ENCODE measurements around the gene BET1.
"Not testable (repeated sequence)": the region's sequence is repeated elsewhere in the genome, so short reads cannot be mapped to it uniquely, and the experiment has no call there.

Gene BET1

GRCh38 chr7:94042381-94042780 is 38.2 kb upstream of the BET1 start:
- Histone ChIP-seq H3K4me3 (ENCODE audit: low read depth, low read length) (no peak overlapping the region), H3K27ac (ENCODE audit: low read depth, low read length) (no peak overlapping the region), H3K4me1 (ENCODE audit: control insufficient read depth, insufficient read depth, low read length, unreplicated experiment) (peaks cover 24% of the 10 kb centered on the region), H3K36me3 (ENCODE audit: insufficient read depth, low read length) (no peaks in the 10 kb centered on the region), H3K79me2 (ENCODE audit: control insufficient read depth, insufficient read depth, low read length, unreplicated experiment) (no peaks in the 10 kb centered on the region), H2AFZ (ENCODE audit: low read length, unreplicated experiment) (no peak overlapping the region), H3K27me3 (ENCODE audit: insufficient read depth, low read length) (peaks cover 18% of the 10 kb centered on the region; the same call in 1 of the 2 replicates)

GRCh38 chr7:94041529-94041928 is 37.4 kb upstream of the BET1 start:
- H3K4me1 ChIP-seq (ENCODE audit: control insufficient read depth, insufficient read depth, low read length, unreplicated experiment) = peaks cover 24% of the 10 kb centered on the region
- H3K27ac ChIP-seq (ENCODE audit: low read depth, low read length) = no peak overlapping the region
- no peak overlapping the region; the same call in 1 of the 2 replicates for H3K4me3 ChIP-seq (ENCODE audit: low read depth, low read length)
- no peaks in the 10 kb centered on the region for H3K79me2 ChIP-seq (ENCODE audit: control insufficient read depth, insufficient read depth, low read length, unreplicated experiment)
- peaks cover 24% of the 10 kb centered on the region; the same call in 1 of the 2 replicates for H3K27me3 ChIP-seq (ENCODE audit: insufficient read depth, low read length)
- H2AFZ ChIP-seq (ENCODE audit: low read length, unreplicated experiment) = no peak overlapping the region
- no peaks in the 10 kb centered on the region for H3K36me3 ChIP-seq (ENCODE audit: insufficient read depth, low read length)

DNA sequence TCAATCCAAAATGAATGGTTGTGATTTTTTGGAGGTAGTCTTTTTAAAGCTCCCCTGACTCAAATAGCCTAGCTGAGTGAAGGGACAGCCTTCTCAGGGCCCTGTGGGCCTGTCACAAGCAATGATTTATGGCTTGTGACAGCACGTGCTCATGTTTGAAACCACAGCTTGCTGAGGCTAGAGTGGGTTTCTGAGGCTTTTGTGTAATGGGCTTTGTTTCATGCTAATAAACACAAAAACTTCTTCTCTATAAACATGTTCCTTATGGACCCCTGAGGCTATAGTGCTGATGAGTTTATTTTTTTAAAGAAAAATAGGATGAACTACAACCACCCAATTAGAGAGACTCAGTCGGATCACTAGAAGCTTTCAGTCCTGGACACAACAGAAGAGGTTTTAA is 36.1 kb upstream of the BET1 start:
- Histone ChIP-seq H3K36me3 (ENCODE audit: insufficient read depth, low read length) (no peaks in the 10 kb centered on the region), H3K79me2 (ENCODE audit: control insufficient read depth, insufficient read depth, low read length, unreplicated experiment) (no peaks in the 10 kb centered on the region), H3K27ac (ENCODE audit: low read depth, low read length) (no peak overlapping the region), H3K27me3 (ENCODE audit: insufficient read depth, low read length) (peaks cover 24% of the 10 kb centered on the region; the same call in 1 of the 2 replicates), H2AFZ (ENCODE audit: low read length, unreplicated experiment) (no peak overlapping the region), H3K4me3 (ENCODE audit: low read depth, low read length) (no peak overlapping the region), H3K4me1 (ENCODE audit: control insufficient read depth, insufficient read depth, low read length, unreplicated experiment) (peaks cover 24% of the 10 kb centered on the region)

GRCh38 chr7:94039368-94040035 is 35.3 kb upstream of the BET1 start:
- H3K4me3 ChIP-seq (ENCODE audit: low read depth, low read length) = no peak overlapping the region

DNA sequence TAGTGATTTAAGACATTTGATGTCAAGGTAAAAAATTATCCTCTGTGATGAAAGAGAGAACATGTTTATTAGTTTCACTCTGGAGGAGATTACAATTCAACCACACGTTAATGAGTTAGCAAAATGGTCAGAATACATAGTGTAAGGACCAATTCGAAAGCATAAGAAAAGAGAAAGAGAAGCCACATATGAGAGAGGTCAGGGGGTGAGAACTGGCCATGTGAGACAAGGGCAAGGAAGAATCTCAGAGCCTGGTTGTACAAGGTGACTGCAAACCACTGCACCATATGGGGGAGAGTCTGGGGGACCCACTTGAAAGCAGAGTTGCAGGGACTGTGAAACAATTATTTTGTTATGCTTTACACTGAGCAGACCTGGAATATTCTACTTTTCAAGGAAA is 27.7 kb upstream of the BET1 start:
- H3K27ac ChIP-seq (ENCODE audit: low read depth, low read length) = no peak overlapping the region
- H3K4me3 ChIP-seq (ENCODE audit: low read depth, low read length) = no peak overlapping the region
- no peak overlapping the region for H2AFZ ChIP-seq (ENCODE audit: low read length, unreplicated experiment)
- no peaks in the 10 kb centered on the region for H3K36me3 ChIP-seq (ENCODE audit: insufficient read depth, low read length)
- H3K79me2 ChIP-seq (ENCODE audit: control insufficient read depth, insufficient read depth, low read length, unreplicated experiment) = no peaks in the 10 kb centered on the region
- H3K27me3 ChIP-seq (ENCODE audit: insufficient read depth, low read length) = peaks cover 16% of the 10 kb centered on the region
- H3K4me1 ChIP-seq (ENCODE audit: control insufficient read depth, insufficient read depth, low read length, unreplicated experiment) = peaks cover 6% of the 10 kb centered on the region

More at GRCh38 chr7:94039368-94040035, 35.3 kb upstream of the BET1 start:
- Histone ChIP-seq H3K4me1 (ENCODE audit: control insufficient read depth, insufficient read depth, low read length, unreplicated experiment) (peaks cover 24% of the 10 kb centered on the region), H3K36me3 (ENCODE audit: insufficient read depth, low read length) (no peaks in the 10 kb centered on the region), H2AFZ (ENCODE audit: low read length, unreplicated experiment) (no peak overlapping the region), H3K27me3 (ENCODE audit: insufficient read depth, low read length) (peaks cover 24% of the 10 kb centered on the region; the same call in 1 of the 2 replicates), H3K27ac (ENCODE audit: low read depth, low read length) (no peak overlapping the region), H3K79me2 (ENCODE audit: control insufficient read depth, insufficient read depth, low read length, unreplicated experiment) (no peaks in the 10 kb centered on the region)

DNA sequence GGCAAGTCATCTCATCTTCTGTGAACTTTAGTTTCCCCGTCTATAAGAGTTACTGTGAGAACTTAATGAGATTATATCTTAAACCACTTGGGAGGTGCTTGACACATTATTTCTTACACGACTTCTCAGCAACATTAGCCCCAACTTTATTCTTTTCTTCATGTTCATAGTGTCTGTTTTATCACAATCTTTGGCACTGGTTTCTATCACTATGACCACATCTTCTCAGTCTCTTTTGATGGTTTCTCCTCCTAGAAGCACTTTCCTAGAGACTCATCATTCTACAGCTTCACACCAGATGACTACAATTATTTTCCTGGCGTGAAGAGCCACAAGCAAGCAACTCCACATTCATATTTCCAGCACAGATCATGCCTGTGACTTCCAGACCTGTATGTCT is 26.5 kb upstream of the BET1 start:
- Histone ChIP-seq H3K27ac (ENCODE audit: low read depth, low read length) (no peak overlapping the region), H3K36me3 (ENCODE audit: insufficient read depth, low read length) (no peaks in the 10 kb centered on the region), H3K27me3 (ENCODE audit: insufficient read depth, low read length) (peaks cover 15% of the 10 kb centered on the region), H2AFZ (ENCODE audit: low read length, unreplicated experiment) (no peak overlapping the region), H3K4me3 (ENCODE audit: low read depth, low read length) (no peak overlapping the region), H3K4me1 (ENCODE audit: control insufficient read depth, insufficient read depth, low read length, unreplicated experiment) (peaks cover 6% of the 10 kb centered on the region), H3K79me2 (ENCODE audit: control insufficient read depth, insufficient read depth, low read length, unreplicated experiment) (no peaks in the 10 kb centered on the region)

- Histone ChIP-seq H3K4me3 (ENCODE audit: low read depth, low read length) (no peak overlapping the region), H3K4me1 (ENCODE audit: control insufficient read depth, insufficient read depth, low read length, unreplicated experiment) (peaks cover 6% of the 10 kb centered on the region), H3K36me3 (ENCODE audit: insufficient read depth, low read length) (no peaks in the 10 kb centered on the region), H3K27ac (ENCODE audit: low read depth, low read length) (no peak overlapping the region), H3K27me3 (ENCODE audit: insufficient read depth, low read length) (peaks cover 15% of the 10 kb centered on the region), H3K79me2 (ENCODE audit: control insufficient read depth, insufficient read depth, low read length, unreplicated experiment) (no peaks in the 10 kb centered on the region), H2AFZ (ENCODE audit: low read length, unreplicated experiment) (no peak overlapping the region)
These were observed 25.8 kb upstream of the BET1 start for GRCh38 chr7:94029976-94030375.

DNA sequence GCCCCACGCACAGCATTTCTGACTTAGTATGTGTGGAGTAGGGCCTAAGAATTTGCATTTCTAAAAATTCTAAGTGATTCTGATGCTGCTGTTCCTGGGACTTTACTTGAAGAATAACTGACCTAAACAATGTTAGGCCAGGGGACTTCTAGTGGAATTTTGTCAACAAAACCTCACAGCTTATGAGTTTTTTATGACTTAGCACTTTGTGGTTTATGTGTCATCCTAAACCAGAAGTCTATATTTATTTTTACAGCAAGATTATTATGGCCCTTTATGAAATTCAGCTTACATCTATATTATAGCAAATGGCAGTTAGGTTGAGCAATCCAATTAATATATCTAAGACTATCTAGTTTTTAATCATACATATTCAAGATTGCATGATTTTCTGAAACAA is 24.6 kb upstream of the BET1 start:
- Histone ChIP-seq H3K4me1 (ENCODE audit: control insufficient read depth, insufficient read depth, low read length, unreplicated experiment) (peaks cover 6% of the 10 kb centered on the region), H2AFZ (ENCODE audit: low read length, unreplicated experiment) (no peak overlapping the region), H3K27me3 (ENCODE audit: insufficient read depth, low read length) (peaks cover 15% of the 10 kb centered on the region), H3K36me3 (ENCODE audit: insufficient read depth, low read length) (no peaks in the 10 kb centered on the region), H3K4me3 (ENCODE audit: low read depth, low read length) (no peak overlapping the region), H3K79me2 (ENCODE audit: control insufficient read depth, insufficient read depth, low read length, unreplicated experiment) (no peaks in the 10 kb centered on the region), H3K27ac (ENCODE audit: low read depth, low read length) (no peak overlapping the region)

DNA sequence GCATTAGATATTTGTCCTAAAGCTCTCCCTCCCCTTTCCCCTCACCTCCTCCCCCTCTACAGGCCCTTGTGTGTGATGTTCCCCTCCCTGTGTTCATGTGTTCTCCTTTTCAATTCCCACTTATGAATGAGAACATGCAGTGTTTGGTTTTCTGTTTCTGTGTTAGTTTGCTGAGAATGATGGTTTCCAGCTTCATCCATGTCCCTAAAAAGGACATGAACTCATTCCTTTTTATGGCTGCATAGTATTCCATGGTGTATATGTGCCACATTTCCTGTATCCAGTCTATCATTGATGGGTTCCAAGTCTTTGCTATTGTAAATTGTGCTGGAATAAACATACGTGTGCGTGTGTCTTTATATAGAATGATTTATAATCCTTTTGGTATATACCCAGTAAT is 22.5 kb upstream of the BET1 start:
- H3K27me3 ChIP-seq (ENCODE audit: insufficient read depth, low read length) = peaks cover 11% of the 10 kb centered on the region
- H2AFZ ChIP-seq (ENCODE audit: low read length, unreplicated experiment); H3K79me2 ChIP-seq (ENCODE audit: control insufficient read depth, insufficient read depth, low read length, unreplicated experiment); H3K36me3 ChIP-seq (ENCODE audit: insufficient read depth, low read length); H3K4me1 ChIP-seq (ENCODE audit: control insufficient read depth, insufficient read depth, low read length, unreplicated experiment); H3K27ac ChIP-seq (ENCODE audit: low read depth, low read length); H3K4me3 ChIP-seq (ENCODE audit: low read depth, low read length): not testable (repeated sequence)

DNA sequence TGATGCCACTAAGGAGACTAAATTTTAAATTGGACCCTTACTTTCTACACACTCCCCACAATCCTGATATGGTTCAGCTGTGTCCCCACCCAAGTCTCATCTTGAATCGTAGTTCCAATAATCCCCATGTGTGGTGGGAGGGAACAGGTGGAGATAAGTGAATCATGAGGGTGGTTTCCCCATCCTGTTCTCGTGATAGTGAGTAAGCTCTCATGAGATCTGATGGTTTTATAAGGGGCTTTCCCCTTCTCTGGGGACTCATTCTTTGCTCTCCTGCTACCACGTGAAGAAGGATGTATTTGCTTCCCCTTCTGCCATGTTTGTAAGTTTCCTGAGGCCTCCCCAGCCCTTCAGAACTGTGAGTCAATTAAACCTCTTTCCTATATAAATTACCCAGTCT is 18.4 kb upstream of the BET1 start:
- no peak overlapping the region for H2AFZ ChIP-seq (ENCODE audit: low read length, unreplicated experiment)
- no peaks in the 10 kb centered on the region for H3K36me3 ChIP-seq (ENCODE audit: insufficient read depth, low read length)
- no peak overlapping the region for H3K4me3 ChIP-seq (ENCODE audit: low read depth, low read length)
- no peak overlapping the region for H3K27ac ChIP-seq (ENCODE audit: low read depth, low read length)
- no peaks in the 10 kb centered on the region for H3K27me3 ChIP-seq (ENCODE audit: insufficient read depth, low read length)
- H3K4me1 ChIP-seq (ENCODE audit: control insufficient read depth, insufficient read depth, low read length, unreplicated experiment) = no peaks in the 10 kb centered on the region
- no peaks in the 10 kb centered on the region for H3K79me2 ChIP-seq (ENCODE audit: control insufficient read depth, insufficient read depth, low read length, unreplicated experiment)

GRCh38 chr7:94016786-94017185 is 12.6 kb upstream of the BET1 start:
- no peaks in the 10 kb centered on the region for H3K79me2 ChIP-seq (ENCODE audit: control insufficient read depth, insufficient read depth, low read length, unreplicated experiment)
- H3K27ac ChIP-seq (ENCODE audit: low read depth, low read length) = no peak overlapping the region
- H2AFZ ChIP-seq (ENCODE audit: low read length, unreplicated experiment) = no peak overlapping the region
- H3K4me1 ChIP-seq (ENCODE audit: control insufficient read depth, insufficient read depth, low read length, unreplicated experiment) = no peaks in the 10 kb centered on the region
- no peaks in the 10 kb centered on the region for H3K27me3 ChIP-seq (ENCODE audit: insufficient read depth, low read length)
- no peak overlapping the region for H3K4me3 ChIP-seq (ENCODE audit: low read depth, low read length)
- H3K36me3 ChIP-seq (ENCODE audit: insufficient read depth, low read length) = no peaks in the 10 kb centered on the region
